Measurements from ENCODE around the gene SLC6A15. TPM values are rescaled to one million over a fixed set of nuclear protein-coding genes. Genes with fewer than 3 reads are reported as not detected.

SLC6A15 gene
- not detected in 2 replicates for total RNA-seq (2014; rRNA removed; shearing (Covaris generic))

GRCh38 chr12:84912198-84913128, at the start of gene SLC6A15:
Gene SLC6A15 (minus strand): TSS chr12:84912799. CDS start chr12:84892120, 20,679 bp downstream.
- no peak for DNase-seq (ENCODE audit: low spot score)

GRCh38 chr12:84960918-84961317, 48.3 kb upstream of the SLC6A15 start:
- DNase-seq (ENCODE audit: low spot score) = no peak

GRCh38 chr12:84955298-84955697, 42.7 kb upstream of the SLC6A15 start:
- no peak for DNase-seq (ENCODE audit: low spot score)

- DNase-seq (ENCODE audit: low spot score) = no peak
Measured at GRCh38 chr12:84954415-84954814, 41.8 kb upstream of the SLC6A15 start.

GRCh38 chr12:84950971-84951546, 38.5 kb upstream of the SLC6A15 start:
- DNase-seq (ENCODE audit: low spot score) = no peak

- DNase-seq (ENCODE audit: low spot score) = no peak
Measured at GRCh38 chr12:84946753-84947152, 34.2 kb upstream of the SLC6A15 start.

GRCh38 chr12:84937415-84937814, 24.8 kb upstream of the SLC6A15 start:
- DNase-seq (ENCODE audit: low spot score) = no peak

GRCh38 chr12:84929501-84929900, 16.9 kb upstream of the SLC6A15 start:
- DNase-seq (ENCODE audit: low spot score) = no peak

GRCh38 chr12:84924981-84925380, 12.4 kb upstream of the SLC6A15 start:
- no peak for DNase-seq (ENCODE audit: low spot score)

- no peak for DNase-seq (ENCODE audit: low spot score)
Measured at GRCh38 chr12:84922693-84923092, 10.1 kb upstream of the SLC6A15 start.

GRCh38 chr12:84920331-84920730, 7.7 kb upstream of the SLC6A15 start:
- DNase-seq (ENCODE audit: low spot score) = no peak

GRCh38 chr12:84919271-84919670, 6.7 kb upstream of the SLC6A15 start:
- DNase-seq (ENCODE audit: low spot score) = no peak

- DNase-seq (ENCODE audit: low spot score) = no peak
Measured at GRCh38 chr12:84913129-84913515, 523 bp upstream of the SLC6A15 start.

- no peak for DNase-seq (ENCODE audit: low spot score)
Measured at GRCh38 chr12:84911271-84912197, 1.1 kb downstream of the SLC6A15 start.

- no peak for DNase-seq (ENCODE audit: low spot score)
Measured at GRCh38 chr12:84910549-84911241, 1.9 kb downstream of the SLC6A15 start.

GRCh38 chr12:84904051-84904450, 8.5 kb downstream of the SLC6A15 start:
- DNase-seq (ENCODE audit: low spot score) = no peak

- no peak for DNase-seq (ENCODE audit: low spot score)
Measured at GRCh38 chr12:84891106-84891838, 21.3 kb downstream of the SLC6A15 start.

GRCh38 chr12:84889818-84890217, 22.8 kb downstream of the SLC6A15 start:
- DNase-seq (ENCODE audit: low spot score) = no peak

GRCh38 chr12:84888861-84889260, 23.7 kb downstream of the SLC6A15 start:
- no peak for DNase-seq (ENCODE audit: low spot score)

- no peak for DNase-seq (ENCODE audit: low spot score)
Measured at GRCh38 chr12:84877340-84877739, 35.3 kb downstream of the SLC6A15 start.

GRCh38 chr12:84875241-84875640, 37.4 kb downstream of the SLC6A15 start:
- no peak for DNase-seq (ENCODE audit: low spot score)

Data from HT-29 (cell line).